ENCODE data around the gene DAGLB. TPM values are rescaled to one million over a fixed set of nuclear protein-coding genes. Genes with fewer than 3 reads are reported as not detected.

Gene DAGLB, protein sequence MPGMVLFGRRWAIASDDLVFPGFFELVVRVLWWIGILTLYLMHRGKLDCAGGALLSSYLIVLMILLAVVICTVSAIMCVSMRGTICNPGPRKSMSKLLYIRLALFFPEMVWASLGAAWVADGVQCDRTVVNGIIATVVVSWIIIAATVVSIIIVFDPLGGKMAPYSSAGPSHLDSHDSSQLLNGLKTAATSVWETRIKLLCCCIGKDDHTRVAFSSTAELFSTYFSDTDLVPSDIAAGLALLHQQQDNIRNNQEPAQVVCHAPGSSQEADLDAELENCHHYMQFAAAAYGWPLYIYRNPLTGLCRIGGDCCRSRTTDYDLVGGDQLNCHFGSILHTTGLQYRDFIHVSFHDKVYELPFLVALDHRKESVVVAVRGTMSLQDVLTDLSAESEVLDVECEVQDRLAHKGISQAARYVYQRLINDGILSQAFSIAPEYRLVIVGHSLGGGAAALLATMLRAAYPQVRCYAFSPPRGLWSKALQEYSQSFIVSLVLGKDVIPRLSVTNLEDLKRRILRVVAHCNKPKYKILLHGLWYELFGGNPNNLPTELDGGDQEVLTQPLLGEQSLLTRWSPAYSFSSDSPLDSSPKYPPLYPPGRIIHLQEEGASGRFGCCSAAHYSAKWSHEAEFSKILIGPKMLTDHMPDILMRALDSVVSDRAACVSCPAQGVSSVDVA
- total RNA-seq (10 to 100 TPM; 18.9 to 29.6 TPM), polyA plus RNA-seq (ENCODE audit: insufficient read depth, low read depth, low replicate concordance) (14.3 TPM)
- long read RNA-seq, donor 1, partial matches to known transcripts = 0 of 4 reads
- long read RNA-seq, donor 1, other reads (novel, unspliced or antisense) = 0 of 4 reads
- long read RNA-seq, donor 2, partial matches to known transcripts = 0 of 3 reads
- long read RNA-seq, donor 2, other reads (novel, unspliced or antisense) = 0 of 3 reads

DNA sequence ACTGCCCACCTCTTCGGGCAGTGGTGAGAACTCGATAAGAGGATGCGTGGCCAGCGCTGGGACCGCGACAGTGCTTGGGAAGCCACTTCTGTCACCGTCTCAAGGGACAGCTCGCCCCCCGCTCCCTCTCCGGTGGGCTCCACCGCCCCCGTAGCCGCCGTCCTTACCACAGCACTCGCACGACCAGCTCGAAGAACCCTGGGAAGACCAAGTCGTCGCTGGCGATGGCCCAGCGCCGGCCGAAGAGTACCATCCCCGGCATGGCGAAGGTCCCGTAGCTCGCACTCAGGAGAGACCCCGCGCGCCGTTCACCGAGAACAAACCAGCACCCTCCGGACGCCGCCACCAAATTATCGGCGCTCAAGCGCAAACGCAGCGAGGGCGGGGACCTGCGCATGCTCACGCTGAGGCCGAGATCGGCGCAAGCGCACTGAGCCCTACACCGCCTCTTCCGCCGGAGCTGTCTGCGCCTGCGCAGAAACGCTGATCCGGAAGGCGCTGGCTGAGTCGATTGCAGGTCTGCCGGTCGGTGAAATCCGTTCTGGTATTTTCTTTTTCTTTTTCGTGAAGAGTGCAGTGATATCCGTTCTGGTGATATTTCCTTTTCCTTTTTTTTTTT lies at the start of gene DAGLB:
TSS of gene DAGLB (minus strand) at position 374 of the 619 bp plus-strand sequence. CDS start at position 262, 112 bp downstream.
- peak within 1 kb of the TSS; percentile 80 to 83 for H3K4me3 ChIP-seq
- H3K9me3 ChIP-seq = no peaks in the 10 kb centered on the region
- DNase-seq = peak; percentile 90
- 0% methylated on average over 26 to 61 of the region's 61 CpGs for WGBS, 2 donors
- intact Hi-C loops (cut with DNase I; ENCODE audit: low total_unique reads) = no loop called here
- TF ChIP-seq, protein P1, sequence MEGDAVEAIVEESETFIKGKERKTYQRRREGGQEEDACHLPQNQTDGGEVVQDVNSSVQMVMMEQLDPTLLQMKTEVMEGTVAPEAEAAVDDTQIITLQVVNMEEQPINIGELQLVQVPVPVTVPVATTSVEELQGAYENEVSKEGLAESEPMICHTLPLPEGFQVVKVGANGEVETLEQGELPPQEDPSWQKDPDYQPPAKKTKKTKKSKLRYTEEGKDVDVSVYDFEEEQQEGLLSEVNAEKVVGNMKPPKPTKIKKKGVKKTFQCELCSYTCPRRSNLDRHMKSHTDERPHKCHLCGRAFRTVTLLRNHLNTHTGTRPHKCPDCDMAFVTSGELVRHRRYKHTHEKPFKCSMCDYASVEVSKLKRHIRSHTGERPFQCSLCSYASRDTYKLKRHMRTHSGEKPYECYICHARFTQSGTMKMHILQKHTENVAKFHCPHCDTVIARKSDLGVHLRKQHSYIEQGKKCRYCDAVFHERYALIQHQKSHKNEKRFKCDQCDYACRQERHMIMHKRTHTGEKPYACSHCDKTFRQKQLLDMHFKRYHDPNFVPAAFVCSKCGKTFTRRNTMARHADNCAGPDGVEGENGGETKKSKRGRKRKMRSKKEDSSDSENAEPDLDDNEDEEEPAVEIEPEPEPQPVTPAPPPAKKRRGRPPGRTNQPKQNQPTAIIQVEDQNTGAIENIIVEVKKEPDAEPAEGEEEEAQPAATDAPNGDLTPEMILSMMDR (IDR thresholded peaks at IDR 0.05) = no peak
- peak; percentile 25 for TF ChIP-seq POLR2A (IDR thresholded peaks at IDR 0.05)
- no peaks in the 10 kb centered on the region for H3K36me3 ChIP-seq (ENCODE audit: low read depth, missing control alignments)
- peak within 1 kb of the TSS; percentile 74 to 89 for H3K27ac ChIP-seq
- H3K27me3 ChIP-seq = no peaks in the 10 kb centered on the region
- H3K4me1 ChIP-seq = peaks cover 13% of the 10 kb centered on the region

DNA sequence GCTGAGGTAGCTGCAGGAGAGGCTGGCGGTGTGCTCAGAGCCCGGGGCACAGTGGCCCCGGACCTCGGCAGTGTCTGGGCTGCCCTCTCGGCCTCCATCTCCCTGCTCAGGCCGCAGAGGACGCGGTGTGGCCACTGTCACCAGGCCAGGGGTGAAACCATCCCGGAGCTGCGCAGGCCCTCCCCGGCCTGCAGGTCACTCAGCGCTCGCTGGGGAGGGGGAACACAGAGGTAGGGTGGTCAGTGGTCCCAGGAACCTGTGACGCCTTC lies 49.8 kb upstream of the DAGLB start:
- no peak for DNase-seq
- Histone ChIP-seq H3K36me3 (ENCODE audit: low read depth, missing control alignments) (no peaks in the 10 kb centered on the region), H3K4me1 (no peaks in the 10 kb centered on the region), H3K4me3 (no peak overlapping the region), H3K9me3 (no peaks in the 10 kb centered on the region), H3K27me3 (no peaks in the 10 kb centered on the region), H3K27ac (no peak overlapping the region)
- TF ChIP-seq, protein P1 (IDR thresholded peaks at IDR 0.05) = no peak
- no peak for TF ChIP-seq POLR2A (IDR thresholded peaks at IDR 0.05)
- 76 to 93% methylated on average over 3 to 14 of the region's 14 CpGs for WGBS, 2 donors
- intact Hi-C loops (cut with DNase I; ENCODE audit: low total_unique reads) = no loop called here

DNA sequence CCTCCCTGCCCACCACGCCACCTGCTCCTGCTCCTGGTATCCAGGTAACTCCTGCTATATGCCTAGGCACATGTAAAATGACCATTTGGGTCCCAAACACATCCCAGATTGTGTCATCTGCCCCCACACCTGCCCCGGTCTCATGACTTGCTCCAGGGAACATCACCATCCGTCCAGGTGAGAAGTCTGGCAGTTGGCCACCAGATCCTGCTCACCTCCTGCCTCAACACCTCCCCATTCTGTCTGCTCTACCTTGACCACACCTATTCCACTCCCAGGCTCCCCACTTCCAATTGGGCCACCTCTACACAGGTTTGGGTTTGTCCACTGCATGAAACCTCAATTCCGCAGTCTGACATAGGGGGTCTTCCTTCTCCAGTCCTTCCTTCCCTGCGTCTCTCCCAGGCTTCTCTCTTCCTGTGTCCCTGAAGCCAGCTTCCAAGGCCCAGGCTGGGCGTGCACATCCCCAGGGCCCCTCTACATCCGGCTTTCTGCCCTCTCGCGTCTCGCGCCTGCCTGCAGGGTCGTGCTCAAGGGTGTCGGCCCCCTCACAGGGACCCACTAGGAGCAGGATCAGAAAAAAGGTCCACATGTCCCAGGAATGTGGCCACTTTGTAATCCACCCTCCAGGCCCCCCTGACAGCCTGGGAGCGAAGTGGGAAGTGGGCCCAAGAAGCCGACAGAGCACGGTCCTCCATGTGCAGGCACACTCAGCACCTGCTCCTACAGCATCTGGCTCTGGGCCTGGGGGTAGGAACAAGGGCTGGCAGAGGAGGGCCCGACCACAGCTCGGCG lies 49.3 kb upstream of the DAGLB start:
- Histone ChIP-seq H3K36me3 (ENCODE audit: low read depth, missing control alignments) (no peaks in the 10 kb centered on the region), H3K9me3 (no peaks in the 10 kb centered on the region), H3K27me3 (no peaks in the 10 kb centered on the region), H3K4me1 (no peaks in the 10 kb centered on the region), H3K27ac (no peak overlapping the region), H3K4me3 (no peak overlapping the region)
- intact Hi-C loops (cut with DNase I; ENCODE audit: low total_unique reads) = no loop called here
- 71 to 82% methylated on average over 13 to 19 of the region's 19 CpGs for WGBS, 2 donors
- DNase-seq = no peak
- TF ChIP-seq, protein P1 (IDR thresholded peaks at IDR 0.05) = no peak
- TF ChIP-seq POLR2A (IDR thresholded peaks at IDR 0.05) = no peak

DNA sequence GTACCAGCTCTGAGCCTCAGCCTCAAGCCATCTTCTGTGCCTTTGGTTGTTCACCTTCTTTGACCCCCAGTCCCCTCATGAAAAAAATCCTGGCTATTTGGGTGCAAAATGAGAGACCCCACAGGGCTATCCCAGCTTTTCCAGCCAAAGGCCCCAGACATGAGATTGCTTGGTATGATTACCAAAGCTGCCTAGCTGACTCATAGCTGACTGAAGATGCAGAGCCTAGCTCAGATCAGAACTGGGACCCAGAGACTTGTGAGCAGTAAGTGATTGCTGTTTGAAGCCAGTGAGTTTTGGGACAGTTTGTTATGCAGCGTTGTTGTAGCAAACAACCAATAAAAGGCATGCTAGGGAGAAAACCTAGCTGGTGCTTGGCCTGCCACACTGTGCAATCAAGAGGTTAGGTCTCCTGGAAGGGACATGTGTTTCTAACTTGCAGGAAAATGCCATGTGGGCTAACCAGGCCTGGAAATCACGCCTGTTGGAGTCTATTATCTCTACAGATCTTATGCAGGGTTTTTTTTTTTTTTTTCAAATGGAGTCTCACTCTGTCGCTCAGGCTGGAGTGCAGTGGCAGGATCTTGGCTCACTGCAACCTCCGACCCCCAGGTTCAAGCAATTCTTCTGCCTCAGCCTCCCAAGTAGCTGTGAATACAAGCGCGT lies 48.0 kb upstream of the DAGLB start:
- no peak overlapping the region for H3K27ac ChIP-seq
- intact Hi-C loops (cut with DNase I; ENCODE audit: low total_unique reads) = no loop called here

More for the DNA sequence above, 48.0 kb upstream of the DAGLB start:
- no peaks in the 10 kb centered on the region for H3K36me3 ChIP-seq (ENCODE audit: low read depth, missing control alignments)
- H3K27me3 ChIP-seq = no peaks in the 10 kb centered on the region
- H3K9me3 ChIP-seq = no peaks in the 10 kb centered on the region
- H3K4me3 ChIP-seq = no peak overlapping the region
- no peak for DNase-seq
- TF ChIP-seq POLR2A (IDR thresholded peaks at IDR 0.05) = no peak
- TF ChIP-seq, protein P1 (IDR thresholded peaks at IDR 0.05) = no peak
- H3K4me1 ChIP-seq = no peaks in the 10 kb centered on the region
- 90 to 93% methylated on average over 6 of the region's 6 CpGs for WGBS, 2 donors

Measured in testis (tissue), 5 donors.